ENCODE data around the gene USP11. TPM values are rescaled to one million over a fixed set of nuclear protein-coding genes. Genes with fewer than 3 reads are reported as not detected.

USP11 gene
- total and polyA plus RNA-seq, 2 of the 4 experiments (the other 2 are of a cell fraction), result 33.5 to 59.7 TPM

GRCh38 chrX:47247999-47248320 lies 15.2 kb downstream of the USP11 start:
- no peak for ATAC-seq (ENCODE audit: low read depth)
- no peak overlapping the region for H2BK5ac ChIP-seq (ENCODE audit: low read depth, low read length, poor library complexity, severe bottlenecking)
- H3K9me1 ChIP-seq (ENCODE audit: insufficient read depth, low read length), result no peaks in the 10 kb centered on the region
- BruUV-seq (replicated peaks), result no TSS peak
- H3K27me3 ChIP-seq (ENCODE audit: control insufficient read depth, insufficient read depth, low read length), result peaks cover 17% of the 10 kb centered on the region
- H3K79me1 ChIP-seq (ENCODE audit: low read depth in 1 of 2, low read length in 2 of 2), result no peaks in the 10 kb centered on the region
- H2BK120ac ChIP-seq (ENCODE audit: low read depth, low read length), result no peak overlapping the region
- no peak overlapping the region for H2AK5ac ChIP-seq (ENCODE audit: low read depth, low read length)
- H4K91ac ChIP-seq (ENCODE audit: insufficient read depth, low read depth, low read length), result no peak overlapping the region
- DNase-seq, result no peak
- no peak overlapping the region for H3K18ac ChIP-seq (ENCODE audit: low read depth, low read length)
- ChIA-PET CTCF (no interaction called here), POLR2A (ENCODE audit: unreplicated experiment) (no interaction called here)
- peaks cover 24% of the 10 kb centered on the region for H3K36me3 ChIP-seq (ENCODE audit: control insufficient read depth, insufficient read depth, low read length)
- H3K4ac ChIP-seq (ENCODE audit: low read depth, low read length), result no peak overlapping the region
- H3K4me2 ChIP-seq (ENCODE audit: low read depth, low read length), result no peak overlapping the region
- no peak overlapping the region for H2AK9ac ChIP-seq (replicated peaks; ENCODE audit: low read depth, low read length, poor library complexity)
- WGBS, 2 experiments (ENCODE audit: extremely low coverage in 2 of 2, insufficient read length in 1 of 2), result 87% methylated on average over 4 of the region's 13 CpGs; no CpG with 5 or more reads in 1 of the 2 experiments
- H3K4me3 ChIP-seq (ENCODE audit: insufficient read depth, low read depth, low read length), result no peak overlapping the region
- no peak overlapping the region for H2BK15ac ChIP-seq (ENCODE audit: low read depth, low read length)
- H3K4me1 ChIP-seq (ENCODE audit: control insufficient read depth, insufficient read depth, low read length), result no peaks in the 10 kb centered on the region
- no peak overlapping the region for H3K14ac ChIP-seq (replicated peaks; ENCODE audit: low read depth, low read length)
- TF ChIP-seq BHLHE40 (IDR thresholded peaks at IDR 0.05; ENCODE audit: low read depth, low read length) (no peak), POLR2A (IDR thresholded peaks at IDR 0.05; ENCODE audit: low read depth, low read length) (no peak), CTCF (conservative IDR thresholded peaks at IDR 0.05; ENCODE audit: low read depth, low read length) (no peak), RFX5 (IDR thresholded peaks at IDR 0.05; ENCODE audit: low read depth, low read length) (no peak), MAZ (IDR thresholded peaks at IDR 0.05; ENCODE audit: borderline replicate concordance, low read depth, low read length) (no peak), CEBPB (IDR thresholded peaks at IDR 0.05; ENCODE audit: low read depth, low read length) (no peak), SMC3 (IDR thresholded peaks at IDR 0.05; ENCODE audit: low read depth, low read length) (no peak), ELK1 (IDR thresholded peaks at IDR 0.05; ENCODE audit: borderline replicate concordance, low read depth, low read length) (no peak), FOS (IDR thresholded peaks at IDR 0.05; ENCODE audit: low read depth, low read length) (no peak), USF2 (IDR thresholded peaks at IDR 0.05; ENCODE audit: low read depth, low read length) (no peak), RAD21 (IDR thresholded peaks at IDR 0.05; ENCODE audit: low read length) (no peak), NFE2L2 (IDR thresholded peaks at IDR 0.05; ENCODE audit: low read depth, low read length) (no peak), MXI1 (IDR thresholded peaks at IDR 0.05; ENCODE audit: borderline replicate concordance, low read depth, low read length) (no peak), MAFK (IDR thresholded peaks at IDR 0.05; ENCODE audit: low read depth, low read length) (no peak), RCOR1 (IDR thresholded peaks at IDR 0.05; ENCODE audit: insufficient replicate concordance, low read length) (no peak), CHD1 (IDR thresholded peaks at IDR 0.05; ENCODE audit: low read depth, low read length) (no peak)
- in situ Hi-C loops (cut with MboI; ENCODE audit: low sequenced_read_pairs), result no loop called here
- no peaks in the 10 kb centered on the region; the same call in none of the 2 replicates for H4K20me1 ChIP-seq (ENCODE audit: insufficient read depth, low read length)
- no peak overlapping the region for H3K27ac ChIP-seq (ENCODE audit: insufficient read depth, low read length)
- no peak overlapping the region for H4K5ac ChIP-seq (ENCODE audit: low read depth, low read length)
- no peak overlapping the region for H2AFZ ChIP-seq (replicated peaks; ENCODE audit: low read length, poor library complexity)
- H3K9ac ChIP-seq (ENCODE audit: low read depth, low read length), result no peak overlapping the region
- H2BK20ac ChIP-seq (ENCODE audit: low read depth, low read length), result no peak overlapping the region
- intact Hi-C loops (cut with micrococcal nuclease), result no loop called here
- H3K9me3 ChIP-seq (ENCODE audit: control insufficient read depth, insufficient read depth, low read length), result no peaks in the 10 kb centered on the region
- dilution Hi-C loops (cut with HindIII; ENCODE audit: low sequenced_read_pairs, unreplicated experiment), result no loop called here
- no peak overlapping the region for H3K23ac ChIP-seq (ENCODE audit: low read depth, low read length)
- H4K8ac ChIP-seq (ENCODE audit: low read depth in 2 of 2, low read length in 2 of 2), result no peak overlapping the region
- H3K56ac ChIP-seq (ENCODE audit: extremely low read depth, insufficient read depth, low read length), result no peak overlapping the region; the same call in 1 of the 2 replicates

All from IMR-90 (cell line).